Measurements from ENCODE around the gene STXBP5.

The STXBP5 gene

GRCh38 chr6:147211831-147212230, 7.6 kb downstream of the STXBP5 start:
- no peak for DNase-seq

- no peak for DNase-seq
These were observed 8.4 kb downstream of the STXBP5 start for GRCh38 chr6:147212622-147213021.

- DNase-seq: no peak
These were observed 9.6 kb downstream of the STXBP5 start for GRCh38 chr6:147213772-147214171.

- no peak for DNase-seq
These were observed 10.3 kb downstream of the STXBP5 start for GRCh38 chr6:147214248-147215227.

GRCh38 chr6:147216915-147217314, 12.7 kb downstream of the STXBP5 start:
- DNase-seq: no peak

GRCh38 chr6:147217840-147218404, 13.7 kb downstream of the STXBP5 start:
- DNase-seq: no peak

- DNase-seq: no peak
These were observed 14.6 kb downstream of the STXBP5 start for GRCh38 chr6:147218797-147219196.

- no peak for DNase-seq
These were observed 15.2 kb downstream of the STXBP5 start for GRCh38 chr6:147219463-147219862.

- no peak for DNase-seq
These were observed 16.1 kb downstream of the STXBP5 start for GRCh38 chr6:147220345-147220744.

GRCh38 chr6:147221739-147222138, 17.5 kb downstream of the STXBP5 start:
- no peak for DNase-seq

GRCh38 chr6:147222160-147222838, 18.1 kb downstream of the STXBP5 start:
- no peak for DNase-seq

GRCh38 chr6:147223736-147224135, 19.5 kb downstream of the STXBP5 start:
- no peak for DNase-seq

- no peak for DNase-seq
These were observed 22.0 kb downstream of the STXBP5 start for GRCh38 chr6:147226163-147226724.

- no peak for DNase-seq
These were observed 22.7 kb downstream of the STXBP5 start for GRCh38 chr6:147226877-147227276.

- DNase-seq: no peak
These were observed 23.6 kb downstream of the STXBP5 start for GRCh38 chr6:147227770-147228320.

GRCh38 chr6:147231589-147231988, 27.4 kb downstream of the STXBP5 start:
- no peak for DNase-seq

GRCh38 chr6:147234685-147235084, 30.5 kb downstream of the STXBP5 start:
- no peak for DNase-seq

- no peak for DNase-seq
These were observed 33.9 kb downstream of the STXBP5 start for GRCh38 chr6:147238164-147238563.

- no peak for DNase-seq
These were observed 34.7 kb downstream of the STXBP5 start for GRCh38 chr6:147238906-147239305.

- no peak for DNase-seq
These were observed 40.6 kb downstream of the STXBP5 start for GRCh38 chr6:147244832-147245231.

GRCh38 chr6:147245693-147246092, 41.5 kb downstream of the STXBP5 start:
- DNase-seq: no peak

- DNase-seq: no peak
These were observed 42.8 kb downstream of the STXBP5 start for GRCh38 chr6:147246853-147247635.

Data from eye (tissue), 1 donor.